Smooth muscle cell of the umbilical artery (primary cell): ENCODE data around the gene DEFB132. TPM values are rescaled to one million over a fixed set of nuclear protein-coding genes. Genes with fewer than 3 reads are reported as not detected.

Source experiments
- total RNA-seq: library from RNA; depleted of rRNA; stranded (reverse); fragments of >200 nt; gene quantifications from 2 replicates; pipeline ENCODE4 v1.2.3, GENCODE V29; 2014

DEFB132 gene, protein sequence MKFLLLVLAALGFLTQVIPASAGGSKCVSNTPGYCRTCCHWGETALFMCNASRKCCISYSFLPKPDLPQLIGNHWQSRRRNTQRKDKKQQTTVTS
- not detected in 2 replicates for total RNA-seq

GRCh38 chr20:257419-257818 is at the start of gene DEFB132:
Gene DEFB132, plus strand, starts transcription at chr20:257724. Its CDS starts 55 bp downstream, at chr20:257779.

GRCh38 chr20:226958-227357 is 30.6 kb upstream of the DEFB132 start, which contains the start of gene DEFB129:
Gene DEFB129, plus strand, starts transcription at chr20:227258. Its CDS starts 31 bp downstream, at chr20:227289.

DNA sequence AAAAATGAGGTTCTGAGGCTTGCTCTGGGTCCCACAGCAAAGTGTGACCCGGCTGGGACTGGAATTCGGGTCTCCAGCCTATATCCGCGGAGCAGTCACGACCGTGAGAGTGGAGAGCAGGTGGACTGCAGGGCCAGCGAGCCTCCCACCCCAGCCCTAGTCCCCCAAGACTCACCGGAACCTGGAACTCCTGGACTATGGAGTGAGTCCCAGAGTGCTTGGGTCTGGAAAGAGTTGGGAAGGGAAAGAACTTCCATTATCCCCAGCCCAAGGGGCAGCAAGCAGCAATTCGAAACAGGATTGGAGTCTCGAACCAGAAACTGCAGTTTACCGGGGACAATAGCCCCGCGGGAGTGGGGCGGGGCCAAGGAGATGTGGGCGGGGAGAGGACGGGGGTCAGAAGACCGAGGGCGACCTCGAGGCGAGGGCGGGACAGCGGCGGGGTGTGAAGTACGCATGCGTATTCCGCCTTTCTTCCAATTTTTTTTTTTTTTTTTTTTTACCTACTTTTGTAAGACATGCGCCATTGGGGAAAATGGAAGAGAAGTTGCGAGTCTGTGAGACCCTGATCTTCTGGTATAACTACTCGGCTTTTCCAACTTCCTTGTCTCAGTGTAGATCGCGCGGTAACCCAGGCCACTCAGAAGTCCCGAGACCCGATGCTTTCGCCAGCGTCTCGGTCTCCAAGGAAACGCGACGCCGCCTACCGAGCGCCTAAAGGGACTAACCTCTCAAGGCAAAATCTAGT is 32.7 kb downstream of the DEFB132 start, which contains the start of gene C20orf96:
Gene C20orf96 (minus strand): TSS at position 667 of the 748 bp plus-strand sequence. CDS start 140 bp downstream, at position 527.

DNA sequence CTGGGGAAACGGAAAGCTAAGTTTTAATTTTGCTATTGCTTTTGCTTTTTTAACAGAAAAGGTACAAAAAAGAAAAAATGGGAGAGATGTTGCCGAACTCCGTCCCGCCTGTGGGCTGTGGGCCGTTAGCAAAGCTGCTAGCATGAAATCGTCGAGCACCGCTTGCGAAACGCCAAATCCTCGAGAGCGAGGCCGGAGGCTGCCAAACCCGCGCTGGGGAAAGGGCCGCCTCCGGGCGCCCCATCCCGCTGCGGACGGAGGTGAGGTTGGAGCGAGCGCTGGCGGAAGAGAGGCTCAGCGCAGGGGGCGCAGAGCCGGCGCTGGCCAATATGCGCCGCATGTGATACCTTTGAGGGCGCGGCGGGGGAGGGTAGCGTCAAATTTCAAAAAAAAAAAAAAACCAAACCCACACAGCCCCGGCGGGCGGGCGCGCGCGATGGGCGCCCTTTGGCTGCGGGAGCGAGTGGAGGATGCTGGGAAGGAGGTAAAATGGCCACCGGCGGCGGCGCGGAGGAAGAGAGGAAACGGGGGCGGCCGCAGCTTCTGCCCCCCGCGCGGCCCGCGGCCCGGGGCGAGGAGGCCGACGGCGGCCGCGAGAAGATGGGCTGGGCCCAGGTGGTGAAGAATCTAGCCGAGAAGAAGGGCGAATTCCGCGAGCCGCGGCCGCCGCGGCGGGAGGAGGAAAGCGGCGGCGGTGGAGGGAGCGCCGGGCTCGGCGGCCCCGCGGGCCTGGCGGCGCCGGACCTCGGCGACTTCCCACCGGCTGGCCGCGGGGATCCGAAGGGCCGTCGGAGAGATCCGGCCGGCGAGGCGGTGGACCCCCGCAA is 39.8 kb downstream of the DEFB132 start, which contains the start of gene ZCCHC3:
Gene ZCCHC3 (plus strand): TSS at position 473 of the 827 bp plus-strand sequence. CDS start 17 bp downstream, at position 490.

Other genes starting within 250 kb of the DEFB132 start
- not detected in 2 replicates for gene DEFB125, start 170.1 kb upstream of the DEFB132 start, total RNA-seq
- not detected in 2 replicates for gene DEFB126, start 115.1 kb upstream of the DEFB132 start, total RNA-seq
- gene DEFB127, start 100.3 kb upstream of the DEFB132 start, total RNA-seq = not detected in 2 replicates
- gene DEFB128, start 68.0 kb upstream of the DEFB132 start, total RNA-seq = not detected in 2 replicates
- gene DEFB129, start 30.5 kb upstream of the DEFB132 start, total RNA-seq = not detected in 2 replicates
- 3.9 and 4.1 TPM in 2 replicates for gene C20orf96, start 33.0 kb downstream of the DEFB132 start, total RNA-seq
- gene ZCCHC3, start 39.8 kb downstream of the DEFB132 start, total RNA-seq = 9.6 and 11.3 TPM in 2 replicates
- 4.8 and 8.9 TPM in 2 replicates for gene SOX12, start 67.8 kb downstream of the DEFB132 start, total RNA-seq
- 24.9 and 40.3 TPM in 2 replicates for gene NRSN2, start 89.4 kb downstream of the DEFB132 start, total RNA-seq
- gene TRIB3, start 123.0 kb downstream of the DEFB132 start, total RNA-seq = 45.9 and 69.5 TPM in 2 replicates
- gene RBCK1, start 150.6 kb downstream of the DEFB132 start, total RNA-seq = 65.0 and 82.0 TPM in 2 replicates
- 45.7 and 45.8 TPM in 2 replicates for gene TBC1D20, start 204.8 kb downstream of the DEFB132 start, total RNA-seq